Upper lobe of right lung (tissue), 1 donor: ENCODE measurements around the gene C19orf53. TPM values are rescaled to one million over a fixed set of nuclear protein-coding genes. Genes with fewer than 3 reads are reported as not detected.

Experiments used
- ATAC-seq: fragments of 200-7000 bp; cut with Tn5 transposase; one replicate; pipeline ENCODE4 v1.9.1; 2020; ENCODE audit warnings: mild to moderate bottlenecking, moderate library complexity
- DNase-seq: peaks from one replicate; pipeline ENCODE4 v3.0.0-alpha.2; 2020
- H3K27ac ChIP-seq: fragments of 200-600 bp; one replicate; pipeline ENCODE4 v1.8.0; 2022
- H3K27me3 ChIP-seq: fragments of 200-600 bp; one replicate; pipeline ENCODE4 v1.8.0; 2022; ENCODE audit warnings: mild to moderate bottlenecking
- H3K36me3 ChIP-seq: fragments of 200-600 bp; one replicate; pipeline ENCODE4 v1.8.0; 2022
- H3K4me1 ChIP-seq: fragments of 200-600 bp; one replicate; pipeline ENCODE4 v1.8.0; 2022
- H3K4me3 ChIP-seq: fragments of 200-600 bp; one replicate; pipeline ENCODE4 v1.8.0; 2022; ENCODE audit warnings: mild to moderate bottlenecking
- H3K9me3 ChIP-seq: fragments of 200-600 bp; one replicate; pipeline ENCODE4 v1.8.0; 2022
- intact Hi-C: fragments of 100-400 bp; cut with DNase I; formaldehyde crosslinking; loops from one replicate; pipeline ENCODE4 v1.11.0; 2022
- total RNA-seq: library from RNA; stranded (reverse); fragmentation: NEBNext Ultra II Directional; extraction: Animal tissue kit (Norgen Biotek cat#: 25700); gene quantifications from one replicate; pipeline ENCODE4 v1.2.1, GENCODE V29; 2021
- TF ChIP-seq, protein P1 (sequence below): fragments of 200-600 bp; IDR thresholded peaks from one replicate; pipeline ENCODE4 v1.8.0; 2022; ENCODE audit warnings: antibody characterized with exemption
- donor health status: DM: no; HTN: yes; CAD: no; lungs with severe emphysema.

Gene C19orf53
- total RNA-seq, 1 donor from 2014 or later = 77.8 TPM

DNA sequence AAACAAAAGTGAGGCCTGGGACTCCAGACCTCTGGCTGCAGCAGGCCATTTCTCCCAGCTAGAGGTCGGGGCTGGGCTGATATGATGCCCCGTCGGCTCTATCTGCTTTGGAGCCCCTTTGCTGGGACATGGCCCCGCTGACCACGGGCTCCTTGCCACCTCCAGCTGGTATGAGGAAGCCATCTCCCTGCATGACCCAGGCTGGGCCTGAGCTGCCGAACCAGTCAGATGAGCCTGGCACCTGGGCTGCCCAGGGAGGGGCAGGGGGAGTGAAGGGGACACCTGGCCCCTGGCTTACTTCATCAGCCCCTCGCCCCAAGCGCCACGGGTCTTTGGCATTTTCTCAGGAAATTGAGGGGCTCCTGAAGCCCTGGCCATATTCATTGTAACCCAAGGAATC, 28.8 kb downstream of the C19orf53 start:
- TF ChIP-seq, protein P1, sequence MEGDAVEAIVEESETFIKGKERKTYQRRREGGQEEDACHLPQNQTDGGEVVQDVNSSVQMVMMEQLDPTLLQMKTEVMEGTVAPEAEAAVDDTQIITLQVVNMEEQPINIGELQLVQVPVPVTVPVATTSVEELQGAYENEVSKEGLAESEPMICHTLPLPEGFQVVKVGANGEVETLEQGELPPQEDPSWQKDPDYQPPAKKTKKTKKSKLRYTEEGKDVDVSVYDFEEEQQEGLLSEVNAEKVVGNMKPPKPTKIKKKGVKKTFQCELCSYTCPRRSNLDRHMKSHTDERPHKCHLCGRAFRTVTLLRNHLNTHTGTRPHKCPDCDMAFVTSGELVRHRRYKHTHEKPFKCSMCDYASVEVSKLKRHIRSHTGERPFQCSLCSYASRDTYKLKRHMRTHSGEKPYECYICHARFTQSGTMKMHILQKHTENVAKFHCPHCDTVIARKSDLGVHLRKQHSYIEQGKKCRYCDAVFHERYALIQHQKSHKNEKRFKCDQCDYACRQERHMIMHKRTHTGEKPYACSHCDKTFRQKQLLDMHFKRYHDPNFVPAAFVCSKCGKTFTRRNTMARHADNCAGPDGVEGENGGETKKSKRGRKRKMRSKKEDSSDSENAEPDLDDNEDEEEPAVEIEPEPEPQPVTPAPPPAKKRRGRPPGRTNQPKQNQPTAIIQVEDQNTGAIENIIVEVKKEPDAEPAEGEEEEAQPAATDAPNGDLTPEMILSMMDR = no peak
- peak; percentile 79 for DNase-seq
- Histone ChIP-seq H3K36me3 (no peaks in the 10 kb centered on the region), H3K27me3 (no peaks in the 10 kb centered on the region), H3K9me3 (no peaks in the 10 kb centered on the region), H3K27ac (peak overlapping the region; percentile 36), H3K4me3 (no peak overlapping the region), H3K4me1 (peaks cover 3% of the 10 kb centered on the region)
- peak; percentile 83 for ATAC-seq
- intact Hi-C loops = no loop called here

DNA sequence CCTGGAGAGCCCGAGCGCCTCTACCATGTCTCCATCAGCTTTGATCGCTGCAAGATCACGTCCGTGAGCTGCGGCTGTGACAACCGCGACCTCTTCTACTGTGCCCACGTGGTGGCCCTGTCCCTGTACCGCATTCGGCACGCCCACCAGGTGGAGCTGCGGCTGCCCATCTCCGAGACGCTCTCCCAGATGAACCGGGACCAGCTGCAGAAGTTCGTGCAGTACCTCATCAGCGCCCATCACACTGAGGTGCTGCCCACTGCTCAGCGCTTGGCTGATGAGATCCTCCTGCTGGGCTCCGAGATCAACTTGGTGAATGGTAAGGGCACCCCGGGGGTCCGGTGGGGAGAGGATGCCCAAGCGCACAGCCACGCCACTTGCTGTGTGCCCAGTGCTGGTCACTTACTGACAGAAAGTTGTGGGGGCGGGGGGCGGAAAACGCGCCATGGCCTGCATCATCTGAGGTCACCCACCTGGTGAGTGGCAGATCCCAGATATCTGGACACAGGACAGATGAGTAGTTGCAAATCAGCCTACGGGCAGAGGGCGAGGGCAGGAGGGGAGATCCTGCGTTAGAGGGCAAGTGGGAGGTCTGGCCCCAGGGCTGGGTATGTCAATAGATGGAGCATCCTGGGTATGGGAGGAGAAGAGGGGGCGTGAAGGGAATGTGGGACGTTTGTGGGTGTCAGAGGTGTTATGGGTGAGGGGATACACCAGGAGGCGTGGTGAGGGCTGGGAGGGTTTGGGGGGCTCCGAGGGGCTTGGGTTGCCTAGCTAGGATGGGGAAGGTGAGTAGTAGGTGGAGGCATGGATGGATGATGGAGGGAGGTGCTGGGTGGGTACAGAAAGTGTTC, 30.8 kb downstream of the C19orf53 start:
- DNase-seq = no peak
- TF ChIP-seq, protein P1 = peak; percentile 36
- intact Hi-C loops = no loop called here
- no peak overlapping the region for H3K27ac ChIP-seq
- H3K36me3 ChIP-seq = peaks cover 14% of the 10 kb centered on the region
- ATAC-seq = peak; percentile 38
- no peak overlapping the region for H3K4me3 ChIP-seq
- no peaks in the 10 kb centered on the region for H3K9me3 ChIP-seq
- no peaks in the 10 kb centered on the region for H3K4me1 ChIP-seq
- H3K27me3 ChIP-seq = no peaks in the 10 kb centered on the region

DNA sequence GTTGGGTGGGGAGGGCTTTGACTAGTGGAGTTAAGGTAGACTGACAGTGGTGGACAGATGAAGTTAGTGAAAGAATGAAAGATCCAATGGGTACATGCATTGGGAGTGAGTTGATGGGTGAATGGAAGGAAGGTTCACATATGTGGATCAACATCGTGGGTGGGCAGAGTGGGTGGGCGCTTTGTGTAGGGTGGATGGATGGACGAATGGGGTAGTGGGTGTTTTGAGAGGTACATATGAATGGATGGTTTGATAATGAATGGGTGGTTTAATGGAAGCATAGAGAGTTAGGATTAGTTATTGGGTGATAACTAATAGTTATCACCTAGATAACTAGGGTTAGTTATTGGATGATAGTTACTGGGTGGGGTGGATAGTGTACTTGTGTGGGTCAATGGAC, 32.5 kb downstream of the C19orf53 start:
- Histone ChIP-seq H3K36me3 (peaks cover 14% of the 10 kb centered on the region), H3K4me1 (no peaks in the 10 kb centered on the region), H3K27ac (no peak overlapping the region), H3K9me3 (no peaks in the 10 kb centered on the region), H3K4me3 (no peak overlapping the region), H3K27me3 (no peaks in the 10 kb centered on the region)
- DNase-seq = no peak
- ATAC-seq = no peak
- intact Hi-C loops = no loop called here
- TF ChIP-seq, protein P1 = no peak

DNA sequence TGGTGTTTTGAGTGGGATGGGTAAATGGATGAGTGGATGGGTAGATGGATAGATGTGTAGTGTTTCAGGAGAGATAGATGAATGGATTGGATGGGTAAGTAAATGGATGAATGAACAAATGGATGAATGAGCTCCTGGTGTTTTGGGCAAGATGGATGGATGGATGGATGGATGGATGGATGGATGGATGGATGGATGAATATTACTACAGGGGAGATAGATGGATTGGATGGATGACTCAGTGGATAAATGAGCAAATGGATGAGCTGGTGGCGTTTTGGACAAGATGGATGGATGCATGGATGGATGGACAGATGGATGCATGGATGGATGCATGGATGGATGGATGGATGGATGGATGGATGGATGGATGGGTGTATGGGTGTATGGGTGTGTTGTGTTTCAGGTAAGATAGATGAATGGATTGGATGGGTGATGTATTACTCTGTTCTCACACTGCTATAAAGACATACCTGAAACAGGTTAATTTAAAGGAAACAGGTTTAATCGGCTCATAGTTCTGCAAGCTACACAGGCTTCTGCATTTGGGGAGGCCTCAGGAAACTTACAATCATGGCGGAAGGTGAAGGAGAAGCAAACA, 33.3 kb downstream of the C19orf53 start:
- no peak for ATAC-seq
- Histone ChIP-seq H3K27me3 (no peaks in the 10 kb centered on the region), H3K4me1 (no peaks in the 10 kb centered on the region), H3K4me3 (no peak overlapping the region), H3K9me3 (no peaks in the 10 kb centered on the region), H3K27ac (no peak overlapping the region), H3K36me3 (peaks cover 14% of the 10 kb centered on the region)
- TF ChIP-seq, protein P1 = no peak
- intact Hi-C loops = no loop called here
- DNase-seq = no peak

DNA sequence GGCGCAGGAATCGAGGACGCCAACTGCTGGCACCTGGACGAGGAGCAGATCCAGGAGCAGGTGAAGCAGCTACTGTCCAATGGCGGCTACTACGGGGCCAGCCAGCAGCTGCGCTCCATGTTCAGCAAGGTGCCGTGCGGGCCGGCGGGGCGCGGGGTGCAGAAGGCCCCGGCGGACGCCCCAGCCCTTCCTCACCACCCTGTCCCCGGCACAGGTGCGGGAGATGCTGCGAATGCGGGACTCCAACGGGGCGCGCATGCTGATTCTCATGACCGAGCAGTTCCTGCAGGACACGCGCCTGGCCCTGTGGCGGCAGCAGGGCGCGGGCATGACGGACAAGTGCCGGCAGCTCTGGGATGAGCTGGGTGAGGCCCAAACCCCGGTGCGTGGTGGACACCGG, 34.6 kb downstream of the C19orf53 start:
- intact Hi-C loops = no loop called here
- TF ChIP-seq, protein P1 = no peak
- no peak for ATAC-seq
- no peaks in the 10 kb centered on the region for H3K4me1 ChIP-seq
- no peak overlapping the region for H3K27ac ChIP-seq
- DNase-seq = no peak
- no peaks in the 10 kb centered on the region for H3K9me3 ChIP-seq
- H3K36me3 ChIP-seq = peaks cover 21% of the 10 kb centered on the region
- H3K4me3 ChIP-seq = no peak overlapping the region
- no peaks in the 10 kb centered on the region for H3K27me3 ChIP-seq
